Neuron (in vitro differentiated cells): ENCODE measurements around the gene ACSM5.
"Not testable (repeated sequence)": the region's sequence is repeated elsewhere in the genome, so short reads cannot be mapped to it uniquely, and the experiment has no call there.

ENCODE experiments used
- H2AFZ ChIP-seq: one replicate; pipeline ENCODE4 v1.6.1; 2013; ENCODE audit warnings: low read depth, mild to moderate bottlenecking, inconsistent platforms, low read length, moderate library complexity
- H3K27me3 ChIP-seq: one replicate; pipeline ENCODE4 v1.6.1; 2013; ENCODE audit warnings: low read length; ENCODE audit not compliant: insufficient read depth
- H3K36me3 ChIP-seq: one replicate; pipeline ENCODE4 v1.6.1; 2013; ENCODE audit warnings: low read length; ENCODE audit not compliant: insufficient read depth
- H3K4me1 ChIP-seq: one replicate; pipeline ENCODE4 v1.6.1; 2013; ENCODE audit warnings: low read length; ENCODE audit not compliant: insufficient read depth
- H3K4me3 ChIP-seq: 2 replicates; pipeline ENCODE4 v1.5.1; 2013; ENCODE audit warnings: mild to moderate bottlenecking, low read length, moderate library complexity
- H3K9me3 ChIP-seq: one replicate; pipeline ENCODE4 v1.6.1; 2013; ENCODE audit warnings: low read length

The ACSM5 gene

GRCh38 chr16:20441859-20442258 is 32.5 kb downstream of the ACSM5 start:
- H3K27me3 ChIP-seq, H3K4me3 ChIP-seq, H2AFZ ChIP-seq, H3K4me1 ChIP-seq, H3K36me3 ChIP-seq, H3K9me3 ChIP-seq: not testable (repeated sequence)

GRCh38 chr16:20446652-20447393 is 37.5 kb downstream of the ACSM5 start:
- H3K36me3 ChIP-seq, H3K27me3 ChIP-seq, H2AFZ ChIP-seq, H3K9me3 ChIP-seq, H3K4me3 ChIP-seq, H3K4me1 ChIP-seq: not testable (repeated sequence)

GRCh38 chr16:20451364-20451763 is 42.0 kb downstream of the ACSM5 start, which contains the start of gene ACSM2A:
Gene ACSM2A (plus strand): TSS chr16:20451521. CDS start chr16:20460115, 8,594 bp downstream.
- not testable (repeated sequence) for H3K4me1 ChIP-seq, H2AFZ ChIP-seq, H3K9me3 ChIP-seq, H3K4me3 ChIP-seq, H3K27me3 ChIP-seq, H3K36me3 ChIP-seq

- not testable (repeated sequence) for H3K27me3 ChIP-seq, H3K36me3 ChIP-seq, H3K4me1 ChIP-seq
Observed at GRCh38 chr16:20453633-20454032, 44.3 kb downstream of the ACSM5 start.

GRCh38 chr16:20459227-20459626 is 49.9 kb downstream of the ACSM5 start:
- not testable (repeated sequence) for H3K4me1 ChIP-seq, H3K36me3 ChIP-seq, H3K4me3 ChIP-seq, H2AFZ ChIP-seq, H3K9me3 ChIP-seq, H3K27me3 ChIP-seq

More at GRCh38 chr16:20453633-20454032, 44.3 kb downstream of the ACSM5 start:
- not testable (repeated sequence) for H3K9me3 ChIP-seq, H2AFZ ChIP-seq, H3K4me3 ChIP-seq

GRCh38 chr16:20460313-20460712 is 51.0 kb downstream of the ACSM5 start:
- not testable (repeated sequence) for H3K4me3 ChIP-seq, H3K9me3 ChIP-seq, H2AFZ ChIP-seq, H3K36me3 ChIP-seq, H3K27me3 ChIP-seq, H3K4me1 ChIP-seq

- not testable (repeated sequence) for H2AFZ ChIP-seq, H3K4me1 ChIP-seq, H3K9me3 ChIP-seq, H3K4me3 ChIP-seq, H3K27me3 ChIP-seq, H3K36me3 ChIP-seq
Observed at GRCh38 chr16:20468954-20469353, 59.6 kb downstream of the ACSM5 start.

- H3K9me3 ChIP-seq, H3K27me3 ChIP-seq: not testable (repeated sequence)
Observed at GRCh38 chr16:20469930-20470329, 60.6 kb downstream of the ACSM5 start.

GRCh38 chr16:20470732-20471131 is 61.4 kb downstream of the ACSM5 start:
- not testable (repeated sequence) for H3K4me3 ChIP-seq, H3K27me3 ChIP-seq, H3K9me3 ChIP-seq, H3K4me1 ChIP-seq, H3K36me3 ChIP-seq, H2AFZ ChIP-seq

More at GRCh38 chr16:20469930-20470329, 60.6 kb downstream of the ACSM5 start:
- H3K4me1 ChIP-seq, H3K36me3 ChIP-seq, H3K4me3 ChIP-seq, H2AFZ ChIP-seq: not testable (repeated sequence)

GRCh38 chr16:20477188-20477744 is 67.9 kb downstream of the ACSM5 start:
- H3K36me3 ChIP-seq, H2AFZ ChIP-seq, H3K9me3 ChIP-seq, H3K4me1 ChIP-seq, H3K27me3 ChIP-seq, H3K4me3 ChIP-seq: not testable (repeated sequence)

- H3K4me3 ChIP-seq, H3K9me3 ChIP-seq, H3K4me1 ChIP-seq, H3K36me3 ChIP-seq, H3K27me3 ChIP-seq, H2AFZ ChIP-seq: not testable (repeated sequence)
Observed at GRCh38 chr16:20483989-20484388, 74.7 kb downstream of the ACSM5 start.

GRCh38 chr16:20484726-20485125 is 75.4 kb downstream of the ACSM5 start:
- no peak overlapping the region for H2AFZ ChIP-seq
- no peaks in the 10 kb centered on the region for H3K36me3 ChIP-seq
- no peak overlapping the region for H3K4me3 ChIP-seq
- no peaks in the 10 kb centered on the region for H3K9me3 ChIP-seq
- no peaks in the 10 kb centered on the region for H3K27me3 ChIP-seq
- no peaks in the 10 kb centered on the region for H3K4me1 ChIP-seq

- Histone ChIP-seq H3K4me3 (no peak overlapping the region), H3K36me3 (no peaks in the 10 kb centered on the region), H2AFZ (no peak overlapping the region), H3K9me3 (no peaks in the 10 kb centered on the region), H3K27me3 (no peaks in the 10 kb centered on the region), H3K4me1 (no peaks in the 10 kb centered on the region)
Observed at GRCh38 chr16:20485408-20485807, 76.1 kb downstream of the ACSM5 start.
